Astrocyte of the spinal cord (primary cell): ENCODE results near the gene RAB1B.
A peak's percentile ranks its signal among the peaks of the same experiment; 100 is the strongest.

Source experiments
- DNase-seq: peaks from one replicate; pipeline ENCODE4 v3.0.0; 2011; ENCODE audit warnings: low read depth, low spot score
- H3K4me3 ChIP-seq: 2 replicates; pipeline ENCODE4 v1.5.1; 2011; ENCODE audit warnings: low read depth, mild to moderate bottlenecking, low read length, moderate library complexity
- in situ Hi-C: cut with HindIII; loops from 2 replicates; pipeline ENCODE4 v1.10.0; 2017; ENCODE audit warnings: low sequenced_read_pairs
- TF ChIP-seq, protein P1 (sequence below): IDR thresholded peaks from 2 replicates; pipeline ENCODE4 v1.5.1; 2012; ENCODE audit warnings: low read depth, mild to moderate bottlenecking, low read length, inconsistent platforms

Gene RAB1B

DNA sequence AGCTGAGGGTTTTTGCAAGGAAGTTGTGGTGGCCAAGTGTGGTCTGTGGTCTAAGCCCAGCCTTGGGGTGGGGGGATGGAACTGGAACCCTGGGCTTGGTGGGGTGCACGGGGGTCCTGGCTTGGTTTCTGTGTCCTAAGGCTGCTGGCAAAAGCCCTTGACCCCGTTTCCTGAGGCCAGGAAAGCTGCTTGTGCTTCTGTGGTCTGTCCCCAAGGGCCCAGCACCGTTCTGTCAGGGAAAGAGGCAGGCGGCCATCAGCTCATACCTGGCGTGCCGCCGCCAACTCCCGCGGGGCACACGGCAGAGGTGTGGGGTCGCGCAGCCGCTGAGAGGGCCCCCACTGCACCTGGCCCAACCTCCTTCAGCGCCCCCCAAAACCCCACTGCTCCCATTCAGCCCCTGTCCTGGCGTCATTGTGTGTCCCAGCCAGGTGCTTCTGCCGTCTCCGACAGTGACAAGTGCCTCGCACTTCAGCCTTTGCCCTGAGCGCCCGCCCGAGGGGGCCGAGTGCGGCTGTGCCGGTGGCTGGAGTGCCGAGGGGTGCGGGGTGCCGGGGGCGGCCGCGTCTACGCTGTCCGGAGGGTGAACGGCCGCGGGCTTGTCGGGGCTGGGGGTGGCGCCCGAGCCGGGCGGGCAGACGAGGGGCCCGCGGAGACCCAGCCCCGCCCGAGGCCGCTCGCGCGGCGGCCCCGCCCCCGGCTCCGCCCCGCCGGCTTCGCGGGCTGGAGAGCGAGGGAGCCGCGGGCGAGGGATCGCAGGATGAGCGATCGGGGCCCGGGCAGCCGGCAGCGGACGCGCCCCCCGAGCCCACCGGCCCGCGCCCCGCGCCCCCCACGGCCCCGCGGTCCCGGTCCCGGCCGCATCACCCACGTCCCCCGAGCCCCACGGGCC is 9.3 kb downstream of the RAB1B start, which contains the start of gene CNIH2:
TSS of gene CNIH2 (plus strand) at position 705 of the 892 bp plus-strand sequence. CDS start 282 bp downstream, outside the sequence.
- H3K4me3 ChIP-seq = peak within 1 kb of the TSS; percentile 12
- in situ Hi-C loops = no loop called here
- TF ChIP-seq, protein P1, sequence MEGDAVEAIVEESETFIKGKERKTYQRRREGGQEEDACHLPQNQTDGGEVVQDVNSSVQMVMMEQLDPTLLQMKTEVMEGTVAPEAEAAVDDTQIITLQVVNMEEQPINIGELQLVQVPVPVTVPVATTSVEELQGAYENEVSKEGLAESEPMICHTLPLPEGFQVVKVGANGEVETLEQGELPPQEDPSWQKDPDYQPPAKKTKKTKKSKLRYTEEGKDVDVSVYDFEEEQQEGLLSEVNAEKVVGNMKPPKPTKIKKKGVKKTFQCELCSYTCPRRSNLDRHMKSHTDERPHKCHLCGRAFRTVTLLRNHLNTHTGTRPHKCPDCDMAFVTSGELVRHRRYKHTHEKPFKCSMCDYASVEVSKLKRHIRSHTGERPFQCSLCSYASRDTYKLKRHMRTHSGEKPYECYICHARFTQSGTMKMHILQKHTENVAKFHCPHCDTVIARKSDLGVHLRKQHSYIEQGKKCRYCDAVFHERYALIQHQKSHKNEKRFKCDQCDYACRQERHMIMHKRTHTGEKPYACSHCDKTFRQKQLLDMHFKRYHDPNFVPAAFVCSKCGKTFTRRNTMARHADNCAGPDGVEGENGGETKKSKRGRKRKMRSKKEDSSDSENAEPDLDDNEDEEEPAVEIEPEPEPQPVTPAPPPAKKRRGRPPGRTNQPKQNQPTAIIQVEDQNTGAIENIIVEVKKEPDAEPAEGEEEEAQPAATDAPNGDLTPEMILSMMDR = no peak
- DNase-seq = no peak

DNA sequence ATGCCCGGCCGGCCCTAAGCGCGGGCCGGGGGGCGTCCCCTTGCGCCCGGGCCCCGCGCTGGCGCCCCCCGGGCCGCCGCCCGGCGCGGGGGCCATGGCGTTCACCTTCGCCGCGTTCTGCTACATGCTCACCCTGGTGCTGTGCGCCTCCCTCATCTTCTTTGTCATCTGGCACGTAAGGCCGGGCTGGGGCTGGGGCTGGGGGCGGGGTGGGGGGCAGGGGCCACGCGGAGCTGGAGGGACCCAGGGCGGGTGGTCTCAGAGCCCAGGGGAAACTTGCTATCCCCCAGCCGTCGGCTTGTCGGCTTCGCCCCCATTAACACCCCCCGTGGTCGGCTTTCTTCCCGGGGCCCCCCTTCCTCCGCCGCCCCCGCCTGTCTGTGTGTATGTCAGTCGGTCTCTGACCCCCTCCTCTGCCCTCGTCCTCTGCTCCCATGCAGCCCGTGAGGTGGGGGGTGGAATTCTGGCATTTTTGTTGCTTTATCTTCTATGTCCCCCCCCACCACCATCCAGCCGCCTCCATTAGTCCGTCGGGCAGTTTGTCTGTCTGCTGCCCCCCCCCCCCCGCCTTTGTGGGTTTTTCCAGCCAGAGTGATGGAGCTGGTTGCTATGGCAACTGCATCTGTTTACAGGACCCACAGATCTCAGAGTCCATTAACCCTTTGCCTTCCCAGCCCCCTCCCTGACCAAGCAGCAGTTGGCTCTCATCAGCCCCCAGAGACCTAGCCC is 10.1 kb downstream of the RAB1B start:
- peak overlapping the region; percentile 12 for H3K4me3 ChIP-seq
- peak; percentile 20 for DNase-seq
- TF ChIP-seq, protein P1 = no peak
- in situ Hi-C loops = no loop called here

DNA sequence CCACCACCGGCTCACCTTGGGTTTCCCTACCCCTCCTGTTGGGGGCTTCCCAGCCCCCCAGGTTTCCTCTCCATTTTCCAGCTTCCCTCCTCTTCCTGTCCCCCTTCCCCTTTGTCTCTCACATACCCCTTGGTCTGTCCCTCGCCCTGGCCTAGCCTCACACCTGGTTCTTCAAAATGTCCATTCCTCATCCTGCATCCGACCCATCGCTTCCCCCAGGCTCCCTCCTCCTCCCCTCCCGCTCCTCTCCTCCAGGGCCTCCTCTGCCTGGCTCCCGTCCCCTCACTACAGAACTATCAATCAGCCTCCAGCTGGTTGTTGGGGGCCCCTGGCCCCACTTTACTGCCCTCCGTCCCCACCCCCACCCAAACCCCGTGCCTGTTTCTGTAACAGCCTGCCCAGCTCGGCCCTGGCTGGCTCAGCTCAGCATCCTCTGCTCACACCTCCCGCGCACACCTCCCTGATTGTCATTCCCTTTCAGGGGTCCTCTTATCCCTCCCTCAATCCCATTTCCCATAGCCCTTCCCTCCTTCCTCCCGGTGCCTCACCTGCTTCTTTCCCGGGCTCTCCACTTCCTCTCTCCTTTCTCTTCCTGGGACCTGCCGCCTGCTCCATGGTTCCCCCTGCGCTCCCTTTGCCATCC is 10.8 kb downstream of the RAB1B start:
- DNase-seq = no peak
- in situ Hi-C loops = no loop called here
- TF ChIP-seq, protein P1 = no peak
- no peak overlapping the region for H3K4me3 ChIP-seq

DNA sequence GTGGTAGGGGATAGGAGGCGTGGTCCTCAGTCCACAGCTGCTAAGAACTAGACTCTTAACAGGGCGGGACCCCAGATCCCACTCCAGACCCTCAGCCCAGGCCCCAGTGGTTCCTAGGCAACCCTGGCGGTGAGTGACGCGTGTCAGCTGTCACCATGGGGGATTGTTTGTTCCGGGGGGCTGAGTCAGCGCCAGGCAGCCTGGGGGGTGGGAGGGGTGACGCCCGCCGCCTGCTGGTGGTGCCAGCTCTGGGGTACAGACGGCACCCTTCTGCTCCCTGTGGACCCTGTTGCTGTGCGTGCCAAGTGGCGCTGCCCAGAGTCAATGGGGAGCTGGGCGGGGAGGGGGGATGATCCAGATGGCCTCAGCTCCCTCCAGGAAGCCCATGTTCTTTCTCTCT is 12.0 kb downstream of the RAB1B start:
- TF ChIP-seq, protein P1 = no peak
- in situ Hi-C loops = no loop called here
- no peak overlapping the region for H3K4me3 ChIP-seq
- DNase-seq = peak; percentile 7

DNA sequence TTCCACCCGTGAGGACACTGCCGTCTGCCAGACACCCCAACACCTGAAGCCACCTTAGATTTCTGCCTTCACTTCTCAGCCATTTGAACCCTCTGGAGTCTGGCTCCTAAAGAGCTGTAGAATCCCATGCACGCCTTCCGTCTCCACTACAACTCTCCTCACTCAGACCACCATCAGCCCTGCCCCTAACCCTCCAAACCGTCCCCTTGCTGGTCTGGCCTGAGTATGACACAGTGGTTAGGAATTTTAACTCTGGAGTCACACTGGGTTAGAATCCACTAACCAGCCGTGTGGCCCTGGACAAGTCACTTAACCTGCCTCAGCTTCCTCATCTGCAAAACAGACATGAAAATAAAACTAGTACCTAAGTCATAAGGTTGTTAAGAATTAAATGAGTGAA is 12.6 kb downstream of the RAB1B start:
- DNase-seq = no peak
- in situ Hi-C loops = no loop called here
- H3K4me3 ChIP-seq = no peak overlapping the region
- TF ChIP-seq, protein P1 = no peak

DNA sequence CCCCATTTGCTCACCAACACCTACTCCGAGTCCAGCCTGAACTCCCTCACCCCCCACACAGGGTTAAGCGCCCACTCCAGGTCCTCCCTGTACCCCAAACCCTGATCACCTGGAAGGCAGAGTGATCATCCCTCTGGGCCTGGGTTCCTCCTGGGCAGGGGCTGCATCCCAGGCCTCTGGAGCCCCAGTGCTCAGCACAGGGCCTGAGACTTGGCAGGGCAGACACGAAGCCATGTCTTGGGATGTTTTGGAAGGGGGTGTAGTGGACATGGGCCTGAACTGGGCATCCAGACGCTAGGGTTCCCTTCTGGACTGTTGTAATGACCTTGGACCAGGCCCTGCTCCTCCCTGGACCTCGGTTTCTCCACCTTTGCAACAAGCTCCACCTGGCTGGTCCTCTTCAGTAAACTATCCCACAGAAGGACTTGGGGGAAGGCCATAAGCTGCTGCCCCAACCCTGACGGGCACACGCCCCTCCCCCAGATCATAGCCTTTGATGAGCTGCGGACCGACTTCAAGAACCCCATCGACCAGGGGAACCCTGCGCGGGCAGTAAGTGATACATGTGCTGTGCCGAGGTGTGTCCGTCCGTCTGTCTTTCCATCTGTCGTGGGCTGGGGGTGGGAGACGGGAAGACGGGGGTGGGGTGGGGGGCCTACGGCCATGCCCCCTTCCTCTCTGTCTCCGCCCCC is 13.5 kb downstream of the RAB1B start:
- no peak overlapping the region for H3K4me3 ChIP-seq
- in situ Hi-C loops = no loop called here
- TF ChIP-seq, protein P1 = no peak
- DNase-seq = no peak
